Stimulated activated CD4-positive, alpha-beta T cell treated with anti-CD3 and anti-CD28 coated beads, Interleukin-12 subunit alpha, Interleukin-12 subunit beta, amount 100 ng/mL, for 4 hours (primary cell): ENCODE data around the gene STX4.

Experiments used
- DNase-seq: peaks from one replicate; pipeline ENCODE4 v3.0.0-alpha.2; 2020

The STX4 gene

GRCh38 chr16:31071861-31072260, 38.5 kb downstream of the STX4 start:
- DNase-seq: no peak

- DNase-seq: no peak
Measured at GRCh38 chr16:31072540-31073141, 39.3 kb downstream of the STX4 start.

GRCh38 chr16:31073142-31073969, 40.0 kb downstream of the STX4 start:
- DNase-seq: peak; percentile 87

GRCh38 chr16:31073970-31074813, 40.8 kb downstream of the STX4 start, which contains the start of the genes ZNF646 and ZNF668:
ZNF646 (plus strand) TSS chr16:31074422; CDS start chr16:31076325, 1,903 bp downstream.
ZNF668 (minus strand) TSS chr16:31074240; CDS start chr16:31064459, 9,781 bp downstream.
- peak; percentile 95 for DNase-seq

- no peak for DNase-seq
Measured at GRCh38 chr16:31074814-31075183, 41.4 kb downstream of the STX4 start.

- no peak for DNase-seq
Measured at GRCh38 chr16:31076319-31076718, 43.0 kb downstream of the STX4 start.

- DNase-seq: no peak
Measured at GRCh38 chr16:31077024-31077423, 43.7 kb downstream of the STX4 start.

GRCh38 chr16:31077592-31078396, 44.4 kb downstream of the STX4 start:
- DNase-seq: no peak

- no peak for DNase-seq
Measured at GRCh38 chr16:31078597-31079341, 45.4 kb downstream of the STX4 start.

GRCh38 chr16:31079342-31079944, 46.1 kb downstream of the STX4 start:
- no peak for DNase-seq

- no peak for DNase-seq
Measured at GRCh38 chr16:31080035-31080629, 46.8 kb downstream of the STX4 start.

- no peak for DNase-seq
Measured at GRCh38 chr16:31080756-31081419, 47.5 kb downstream of the STX4 start.

GRCh38 chr16:31081428-31082351, 48.3 kb downstream of the STX4 start:
- no peak for DNase-seq

GRCh38 chr16:31082368-31083045, 49.1 kb downstream of the STX4 start:
- no peak for DNase-seq

- no peak for DNase-seq
Measured at GRCh38 chr16:31083081-31083480, 49.7 kb downstream of the STX4 start.

GRCh38 chr16:31083556-31083955, 50.2 kb downstream of the STX4 start:
- DNase-seq: no peak

- no peak for DNase-seq
Measured at GRCh38 chr16:31083981-31084380, 50.6 kb downstream of the STX4 start.

GRCh38 chr16:31084584-31085302, 51.4 kb downstream of the STX4 start:
- no peak for DNase-seq
